ENCODE results near the gene BACH2. TPM values are rescaled to one million over a fixed set of nuclear protein-coding genes. Genes with fewer than 3 reads are reported as not detected.

BACH2 gene
- total and polyA plus RNA-seq, 9 of the 15 experiments (the other 6 are each of a cell fraction or from before 2014, with no cell fraction given), result 0.06 to 3.1 (median 0.59) TPM

- Histone ChIP-seq H3K36me3 (ENCODE audit: control insufficient read depth, insufficient read depth, low read length) (no peaks in the 10 kb centered on the region), H3K9me1 (ENCODE audit: control insufficient read depth, insufficient read depth, low read length) (no peaks in the 10 kb centered on the region), H3K27ac (ENCODE audit: extremely low read depth, low read depth, low read length) (no peak overlapping the region), H3K4me3 (no peak overlapping the region), H4K20me1 (replicated peaks; ENCODE audit: control insufficient read depth, insufficient read depth, low read length) (no peaks in the 10 kb centered on the region), H3K79me2 (ENCODE audit: control insufficient read depth, insufficient read depth, low read length) (no peaks in the 10 kb centered on the region), H3K4me1 (replicated peaks in 1 of 2; ENCODE audit: control insufficient read depth in 2 of 2, insufficient read depth in 2 of 2, low read length in 2 of 2) (no peaks in the 10 kb centered on the region), H3K4me2 (ENCODE audit: insufficient read depth, low read length) (no peak overlapping the region), H3K27me3 (ENCODE audit: control insufficient read depth in 2 of 2, insufficient read depth in 2 of 2, low read length in 2 of 2) (no peaks in the 10 kb centered on the region), H3K9ac (ENCODE audit: insufficient read depth in 1 of 2, low read depth in 2 of 2, low read length in 2 of 2) (no peak overlapping the region), H3K9me3 (replicated peaks; ENCODE audit: control insufficient read depth, insufficient read depth, low read depth, low read length) (no peaks in the 10 kb centered on the region), H2AFZ (ENCODE audit: low read depth, low read length) (no peak overlapping the region)
- WGBS (ENCODE audit: insufficient coverage, low coverage, missing lambda C conversion rate), result 28% methylated on average over 3 of the region's 3 CpGs
- TF ChIP-seq MTA1 (IDR thresholded peaks at IDR 0.05; ENCODE audit: borderline replicate concordance), result no peak
- TF ChIP-seq ZNF316 (IDR thresholded peaks at IDR 0.05), result peak; percentile 12; the same call in 1 of the 2 replicates
- ATAC-seq (no peak), FAIRE-seq (no peak), DNase-seq (ENCODE audit: extremely low read depth in 1 of 4, low spot score in 3 of 4) (no peak)
- CTCF ChIA-PET (ENCODE audit: low intra/inter-chr PET ratio), result no interaction called here
- intact Hi-C loops (cut with micrococcal nuclease) (no loop called here), in situ Hi-C loops (cut with MboI) (no loop called here)
- POLR2A ChIA-PET, result no interaction called here
- BruUV-seq (replicated peaks), result no TSS peak
Measured at GRCh38 chr6:90036963-90037362, 259.7 kb downstream of the BACH2 start.

- intact Hi-C loops (cut with micrococcal nuclease), result no loop called here
- Histone ChIP-seq H3K9ac (ENCODE audit: insufficient read depth in 1 of 2, low read depth in 2 of 2, low read length in 2 of 2) (no peak overlapping the region), H2AFZ (ENCODE audit: low read depth, low read length) (no peak overlapping the region), H3K9me1 (ENCODE audit: control insufficient read depth, insufficient read depth, low read length) (no peaks in the 10 kb centered on the region), H3K9me3 (replicated peaks; ENCODE audit: control insufficient read depth, insufficient read depth, low read depth, low read length) (no peaks in the 10 kb centered on the region), H3K4me2 (ENCODE audit: insufficient read depth, low read length) (no peak overlapping the region), H3K36me3 (ENCODE audit: control insufficient read depth, insufficient read depth, low read length) (no peaks in the 10 kb centered on the region), H3K4me3 (no peak overlapping the region), H4K20me1 (replicated peaks; ENCODE audit: control insufficient read depth, insufficient read depth, low read length) (no peaks in the 10 kb centered on the region), H3K4me1 (replicated peaks in 1 of 2; ENCODE audit: control insufficient read depth in 2 of 2, insufficient read depth in 2 of 2, low read length in 2 of 2) (no peaks in the 10 kb centered on the region), H3K27me3 (ENCODE audit: control insufficient read depth in 2 of 2, insufficient read depth in 2 of 2, low read length in 2 of 2) (no peaks in the 10 kb centered on the region), H3K79me2 (ENCODE audit: control insufficient read depth, insufficient read depth, low read length) (no peaks in the 10 kb centered on the region), H3K27ac (ENCODE audit: extremely low read depth, low read depth, low read length) (no peak overlapping the region)
- CTCF ChIA-PET (ENCODE audit: low intra/inter-chr PET ratio), result interaction anchor here (0.6 kb wide), 1 partner anchor 80 kb away, joined by 7 read pairs; no protein-coding TSS in a partner anchor
- in situ Hi-C loops (cut with MboI), result no loop called here
- WGBS (ENCODE audit: insufficient coverage, low coverage, missing lambda C conversion rate), result 17% methylated on average over 3 of the region's 3 CpGs
- POLR2A ChIA-PET, result no interaction called here
- no TSS peak for BruUV-seq (replicated peaks)
- DNase-seq (ENCODE audit: extremely low read depth in 1 of 4, low spot score in 3 of 4) (no peak), ATAC-seq (no peak), FAIRE-seq (no peak)
- TF ChIP-seq KDM2B (CRISPR knock-in tag; IDR thresholded peaks at IDR 0.05), result no peak
- no peak for TF ChIP-seq NONO (IDR thresholded peaks at IDR 0.05; ENCODE audit: low read depth in 2 of 2, low read length in 1 of 2)
- TF ChIP-seq ZNF24 (IDR thresholded peaks at IDR 0.05), result no peak
- TF ChIP-seq FOXJ3 (CRISPR knock-in tag; IDR thresholded peaks at IDR 0.05), result no peak
- no peak for TF ChIP-seq ELK3 (CRISPR knock-in tag; IDR thresholded peaks at IDR 0.05)
- no peak for TF ChIP-seq NCOA4 (IDR thresholded peaks at IDR 0.05; ENCODE audit: partially characterized antibody)
- TF ChIP-seq CREB3 (tag; conservative IDR thresholded peaks at IDR 0.05; ENCODE audit: low read depth), result no peak
- TF ChIP-seq SUPT5H (IDR thresholded peaks at IDR 0.05), result no peak
- TF ChIP-seq RBM22 (IDR thresholded peaks at IDR 0.05; ENCODE audit: low read depth, low read length, poor library complexity, severe bottlenecking), result no peak
- no peak for TF ChIP-seq POLR3G (IDR thresholded peaks at IDR 0.05; ENCODE audit: extremely low read depth, insufficient read length, insufficient replicate concordance)
- TF ChIP-seq ZNF274 (IDR thresholded peaks at IDR 0.05; ENCODE audit: borderline replicate concordance, low read depth, low read length), result no peak
- TF ChIP-seq NFIX (CRISPR knock-in tag; IDR thresholded peaks at IDR 0.05; ENCODE audit: low read depth), result no peak
Measured at GRCh38 chr6:90035047-90035723, 261.5 kb downstream of the BACH2 start.

Measured in K562 (cell line).